ENCODE results near the gene MYO6. TPM values are rescaled to one million over a fixed set of nuclear protein-coding genes. Genes with fewer than 3 reads are reported as not detected.

The MYO6 gene
- total RNA-seq, result 10 to 100 TPM; 22.1 to 27.7 (median 25.5) TPM

- no peak for TF ChIP-seq CTCF (IDR thresholded peaks at IDR 0.05; ENCODE audit: low read depth)
These were observed at the start of gene MYO6 for GRCh38 chr6:75748743-75749538. Gene MYO6, plus strand, starts transcription at chr6:75749239. Its CDS starts 68,309 bp downstream, at chr6:75817548.

- no peak for TF ChIP-seq CTCF (IDR thresholded peaks at IDR 0.05; ENCODE audit: low read depth)
These were observed 37.9 kb upstream of the MYO6 start for GRCh38 chr6:75711173-75711572.

DNA sequence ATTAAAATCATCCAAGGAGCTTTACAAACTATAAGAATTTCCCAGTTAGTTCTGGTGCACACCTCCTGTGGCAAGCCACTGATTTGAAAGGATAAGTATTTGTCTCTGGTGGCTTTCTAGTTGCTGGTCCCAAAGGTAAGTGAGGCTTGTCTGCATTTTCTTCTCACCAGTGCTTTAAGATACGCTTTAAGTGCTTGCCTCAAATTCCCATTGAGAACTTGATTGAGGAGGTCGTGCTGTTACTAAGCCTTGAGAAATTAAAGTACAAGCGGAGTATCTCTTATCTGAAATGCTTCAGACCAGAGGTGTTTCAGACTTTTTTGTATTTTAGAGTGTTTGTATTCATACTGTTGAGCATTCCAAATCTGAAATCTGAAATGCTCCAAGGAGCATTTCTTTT lies 29.9 kb upstream of the MYO6 start:
- no peak for TF ChIP-seq CTCF (IDR thresholded peaks at IDR 0.05; ENCODE audit: low read depth)

GRCh38 chr6:75723382-75723781 lies 25.7 kb upstream of the MYO6 start:
- TF ChIP-seq CTCF (IDR thresholded peaks at IDR 0.05; ENCODE audit: low read depth), result no peak

DNA sequence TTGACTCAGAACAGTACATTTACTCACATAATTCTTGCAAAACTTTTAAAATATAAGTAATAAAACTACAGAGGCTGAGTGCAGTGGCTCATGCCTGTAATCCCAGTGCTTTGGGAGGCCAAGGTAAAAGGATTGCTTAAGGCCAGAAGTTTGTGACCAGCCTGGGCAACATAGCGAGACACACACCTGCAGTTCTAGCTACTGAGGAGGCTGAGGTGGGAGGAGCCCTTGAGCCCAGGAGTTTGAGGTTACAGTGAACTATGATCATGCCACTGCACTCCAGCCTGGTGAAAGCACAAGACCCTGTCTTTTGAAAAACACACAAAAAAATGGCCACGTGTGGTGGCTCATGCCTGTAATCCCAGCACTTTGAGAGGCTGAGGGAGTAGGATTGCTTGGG lies 21.8 kb upstream of the MYO6 start:
- TF ChIP-seq CTCF (IDR thresholded peaks at IDR 0.05; ENCODE audit: low read depth), result no peak

DNA sequence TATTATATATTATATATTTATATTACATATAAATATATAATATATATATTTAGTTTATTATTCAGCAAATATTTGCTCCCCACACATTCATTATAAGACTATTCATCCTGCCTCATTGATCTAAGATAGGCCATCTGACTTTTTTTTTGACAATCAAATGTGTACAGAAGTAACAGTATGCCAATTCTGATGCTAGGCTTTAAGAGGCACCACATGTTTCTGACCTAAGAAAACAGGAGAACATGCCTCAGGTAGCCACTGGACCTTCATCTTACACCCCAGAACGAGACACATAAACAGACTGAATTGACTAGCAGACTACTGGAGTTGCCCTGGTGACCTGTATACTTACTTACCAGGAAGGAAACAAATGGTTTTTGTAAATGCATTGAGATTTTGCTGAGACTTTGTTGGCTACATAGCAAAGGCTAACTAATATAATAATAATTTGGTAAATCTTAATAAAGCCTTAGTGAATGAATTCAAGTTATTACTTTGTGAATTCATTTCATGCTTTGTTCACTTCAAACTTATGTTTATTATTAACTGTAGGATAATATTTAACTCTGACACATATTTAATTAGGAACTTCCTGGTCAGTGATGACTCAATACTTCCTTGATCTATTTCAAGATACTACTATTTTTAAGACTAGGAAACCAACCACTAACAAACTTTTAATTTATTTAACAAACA lies 13.4 kb upstream of the MYO6 start:
- no peak for TF ChIP-seq CTCF (IDR thresholded peaks at IDR 0.05; ENCODE audit: low read depth)

GRCh38 chr6:75743971-75744370 lies 5.1 kb upstream of the MYO6 start:
- TF ChIP-seq CTCF (IDR thresholded peaks at IDR 0.05; ENCODE audit: low read depth), result no peak

Data from subcutaneous adipose tissue (tissue), 4 donors.